Upper lobe of left lung (tissue), 6 donors: ENCODE results near the gene MTIF3. TPM values are rescaled to one million over a fixed set of nuclear protein-coding genes. Genes with fewer than 3 reads are reported as not detected.

Experiments used
- ATAC-seq, 2 donors: fragments of 200-7000 bp; cut with Tn5 transposase; one replicate each; pipeline ENCODE4 v1.9.1; 2022; ENCODE audit warnings: mild to moderate bottlenecking in 2 of 2, moderate library complexity in 2 of 2; ENCODE audit not compliant: low FRiP score in 2 of 2
- DNase-seq, 2 donors: peaks; one replicate each; pipeline ENCODE4 v3.0.0-alpha.2; 2019 to 2020
- H3K27ac ChIP-seq, 4 donors: fragments of 200-600 bp; sonication (generic); one replicate each; pipeline ENCODE4 v1.5.1; 2016 to 2019
- H3K27me3 ChIP-seq, 4 donors: fragments of 200-600 bp; sonication (generic); one replicate each; pipeline ENCODE4 v1.5.1; 2017 to 2019
- H3K36me3 ChIP-seq, 4 donors: fragments of 200-600 bp; sonication (generic); one replicate each; pipeline ENCODE4 v1.5.1; 2016 to 2019
- H3K4me1 ChIP-seq, 4 donors: fragments of 200-600 bp; sonication (generic); one replicate each; pipeline ENCODE4 v1.5.1; 2018 to 2019
- H3K4me3 ChIP-seq, 4 donors: fragments of 200-600 bp; sonication (generic); one replicate each; pipeline ENCODE4 v1.5.1; 2017 to 2019; ENCODE audit warnings: mild to moderate bottlenecking in 2 of 4, moderate library complexity in 1 of 4
- H3K9me3 ChIP-seq, 4 donors: fragments of 200-600 bp; sonication (generic); one replicate each; pipeline ENCODE4 v1.5.1; 2018 to 2019
- EP300 ChIP-seq, 4 donors: sonication (generic); formaldehyde crosslinking; IDR thresholded peaks; one replicate each; pipeline ENCODE4 v1.5.1; 2017; ENCODE audit warnings: antibody characterized with exemption in 4 of 4, control low read depth in 2 of 4
- POLR2A ChIP-seq, 4 donors: fragments of 450-650 bp; IDR thresholded peaks; one replicate each; pipeline ENCODE4 v1.5.1; 2016 to 2017; ENCODE audit warnings: antibody characterized with exemption in 4 of 4, mild to moderate bottlenecking in 2 of 4
- POLR2AphosphoS5 ChIP-seq, 2 donors: sonication (generic); formaldehyde crosslinking; IDR thresholded peaks; one replicate each; pipeline ENCODE4 v1.5.1; 2017; ENCODE audit warnings: antibody characterized with exemption in 2 of 2
- whole genome bisulfite sequencing, 2 donors: methylation state at CpG; one replicate each; pipeline ENCODE4 v1.1.5; 2017 to 2018; 5-methylcytosine and 5-hydroxymethylcytosine counted together
- total RNA-seq, 6 donors: library from RNA; depleted of rRNA in 4 of 6; stranded (reverse); fragments of >200 nt in 4 of 6; gene quantifications; one replicate each; pipeline versions ENCODE4 v1.1.0 to v1.2.1, GENCODE V29; 2016 to 2021
- TF ChIP-seq, protein P1 (sequence below), 6 experiments: fragments of 450-650 bp in 4 of 6; fragments of 200-600 bp in 2 of 6; sonication (generic) in 2 of 6; IDR thresholded peaks; one replicate each; pipeline ENCODE4 v1.5.1; 2016 to 2019; ENCODE audit warnings: antibody characterized with exemption in 6 of 6
- donor health status: DM: no; HTN: no; CAD: no; lungs with moderate emphysema.
- donor health status: DM: no; HTN: yes; CAD: no; lungs with severe emphysema.

Gene MTIF3
- total RNA-seq, 6 donors from 2014 or later = 31.2 to 104 (median 38.8) TPM

DNA sequence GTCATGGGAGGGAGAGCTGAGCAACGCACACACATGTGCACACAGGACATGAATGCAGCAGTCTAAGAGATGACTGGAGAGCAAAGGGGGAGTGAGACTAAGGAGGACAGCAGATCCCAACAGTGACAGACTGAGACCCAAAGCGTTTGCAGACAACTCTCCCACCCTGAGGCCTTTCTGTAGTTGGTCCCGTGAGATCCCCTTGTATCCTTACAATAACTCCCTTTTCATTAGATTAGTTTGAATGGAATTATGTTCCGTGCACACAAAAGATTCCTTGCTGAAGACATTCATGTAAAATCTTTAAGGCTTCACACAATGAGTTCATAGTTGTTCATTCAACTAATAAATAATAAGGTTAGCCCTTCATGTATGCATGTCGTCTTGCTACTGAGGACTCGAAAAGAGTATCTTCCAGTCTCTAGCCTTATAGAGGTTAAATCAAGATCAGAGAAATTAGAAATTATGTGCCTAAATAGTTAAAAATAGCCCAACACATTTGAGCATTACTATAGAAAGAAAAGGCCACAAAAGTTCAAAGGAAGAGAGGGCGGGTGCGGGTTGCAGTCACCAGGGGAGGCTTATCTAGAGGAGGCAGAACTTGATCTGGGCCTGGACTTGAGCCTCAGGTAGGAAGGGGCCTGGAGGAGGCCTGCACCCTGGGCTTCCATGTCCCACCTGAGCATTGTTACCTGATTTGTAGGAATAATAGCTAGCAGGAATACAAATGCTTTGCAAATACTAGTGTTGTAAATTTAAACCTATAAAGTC is 29.1 kb downstream of the MTIF3 start:
- ATAC-seq (no peak), DNase-seq (no peak)
- Histone ChIP-seq H3K27ac (no peak overlapping the region), H3K27me3 (no peaks in the 10 kb centered on the region), H3K4me3 (no peak overlapping the region), H3K36me3 (no peaks in the 10 kb centered on the region), H3K9me3 (no peaks in the 10 kb centered on the region), H3K4me1 (peaks cover 14 to 25% (median 19%) of the 10 kb centered on the region in 4 donors)
- TF ChIP-seq, protein P1, sequence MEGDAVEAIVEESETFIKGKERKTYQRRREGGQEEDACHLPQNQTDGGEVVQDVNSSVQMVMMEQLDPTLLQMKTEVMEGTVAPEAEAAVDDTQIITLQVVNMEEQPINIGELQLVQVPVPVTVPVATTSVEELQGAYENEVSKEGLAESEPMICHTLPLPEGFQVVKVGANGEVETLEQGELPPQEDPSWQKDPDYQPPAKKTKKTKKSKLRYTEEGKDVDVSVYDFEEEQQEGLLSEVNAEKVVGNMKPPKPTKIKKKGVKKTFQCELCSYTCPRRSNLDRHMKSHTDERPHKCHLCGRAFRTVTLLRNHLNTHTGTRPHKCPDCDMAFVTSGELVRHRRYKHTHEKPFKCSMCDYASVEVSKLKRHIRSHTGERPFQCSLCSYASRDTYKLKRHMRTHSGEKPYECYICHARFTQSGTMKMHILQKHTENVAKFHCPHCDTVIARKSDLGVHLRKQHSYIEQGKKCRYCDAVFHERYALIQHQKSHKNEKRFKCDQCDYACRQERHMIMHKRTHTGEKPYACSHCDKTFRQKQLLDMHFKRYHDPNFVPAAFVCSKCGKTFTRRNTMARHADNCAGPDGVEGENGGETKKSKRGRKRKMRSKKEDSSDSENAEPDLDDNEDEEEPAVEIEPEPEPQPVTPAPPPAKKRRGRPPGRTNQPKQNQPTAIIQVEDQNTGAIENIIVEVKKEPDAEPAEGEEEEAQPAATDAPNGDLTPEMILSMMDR (IDR thresholded peaks at IDR 0.05) = no peak
- no peak for TF ChIP-seq EP300 (IDR thresholded peaks at IDR 0.05)
- no peak for TF ChIP-seq POLR2AphosphoS5 (IDR thresholded peaks at IDR 0.05)
- no peak for TF ChIP-seq POLR2A (IDR thresholded peaks at IDR 0.05)
- WGBS, 2 donors = 84 to 92% methylated on average over 8 of the region's 8 CpGs

- no peak for ATAC-seq
- Histone ChIP-seq H3K4me3 (no peak overlapping the region), H3K36me3 (no peaks in the 10 kb centered on the region), H3K27ac (no peak overlapping the region), H3K9me3 (no peaks in the 10 kb centered on the region), H3K4me1 (peaks cover 0 to 9% (median 6%) of the 10 kb centered on the region in 4 donors), H3K27me3 (no peaks in the 10 kb centered on the region)
- TF ChIP-seq POLR2A (IDR thresholded peaks at IDR 0.05) (no peak), EP300 (IDR thresholded peaks at IDR 0.05) (no peak), POLR2AphosphoS5 (IDR thresholded peaks at IDR 0.05) (no peak)
- TF ChIP-seq, protein P1 (IDR thresholded peaks at IDR 0.05) = no peak
- WGBS, 2 donors = 92% methylated on average over 1 of the region's 1 CpG
- no peak for DNase-seq
Measured at GRCh38 chr13:27419328-27419727, 31.0 kb downstream of the MTIF3 start.

GRCh38 chr13:27415116-27415515 is 35.2 kb downstream of the MTIF3 start:
- Histone ChIP-seq H3K36me3 (no peaks in the 10 kb centered on the region), H3K4me1 (peaks cover 0 to 4% (median 0%) of the 10 kb centered on the region in 4 donors), H3K9me3 (no peaks in the 10 kb centered on the region), H3K4me3 (no peak overlapping the region), H3K27me3 (no peaks in the 10 kb centered on the region), H3K27ac (no peak overlapping the region)
- TF ChIP-seq POLR2AphosphoS5 (IDR thresholded peaks at IDR 0.05) = no peak
- TF ChIP-seq POLR2A (IDR thresholded peaks at IDR 0.05) = no peak
- TF ChIP-seq, protein P1 (IDR thresholded peaks at IDR 0.05) = no peak
- TF ChIP-seq EP300 (IDR thresholded peaks at IDR 0.05) = no peak
- ATAC-seq (peak in 1 of 2 donors; percentile 41), DNase-seq (no peak)
- WGBS, 2 donors = 78 to 96% methylated on average over 1 of the region's 1 CpG

- no peak for DNase-seq
Measured at GRCh38 chr13:27411341-27411740, 39.0 kb downstream of the MTIF3 start.

More at GRCh38 chr13:27411341-27411740, 39.0 kb downstream of the MTIF3 start:
- TF ChIP-seq, protein P1 (IDR thresholded peaks at IDR 0.05) = no peak
- no peak for TF ChIP-seq POLR2AphosphoS5 (IDR thresholded peaks at IDR 0.05)
- TF ChIP-seq EP300 (IDR thresholded peaks at IDR 0.05) = no peak
- TF ChIP-seq POLR2A (IDR thresholded peaks at IDR 0.05) = no peak
- H3K9me3 ChIP-seq = no peaks in the 10 kb centered on the region
- H3K27ac ChIP-seq = no peak overlapping the region
- no peaks in the 10 kb centered on the region for H3K27me3 ChIP-seq
- no peaks in the 10 kb centered on the region for H3K36me3 ChIP-seq
- H3K4me3 ChIP-seq = no peak overlapping the region
- no peak for ATAC-seq
- 78 to 79% methylated on average over 3 of the region's 3 CpGs for WGBS, 2 donors
- H3K4me1 ChIP-seq = peaks cover 0 to 4% (median 0%) of the 10 kb centered on the region in 4 donors
